B cell (primary cell): ENCODE measurements around the gene FLCN. TPM values are rescaled to one million over a fixed set of nuclear protein-coding genes. Genes with fewer than 3 reads are reported as not detected.

Experiments
- ATAC-seq: fragments of 200-7000 bp; cut with Tn5 transposase; one replicate; pipeline ENCODE4 v1.10.0; 2021; ENCODE audit warnings: low read depth, mild to moderate bottlenecking, moderate number of reproducible peaks, moderate library complexity
- CTCF ChIA-PET: fragments of 350-600 bp; sonication (Branson Sonifier 250); formaldehyde crosslinking; loops from one replicate; lab custom pipeline; 2021; ENCODE audit warnings: antibody characterized with exemption, inconsistent platforms; lab: Charles Lee
- POLR2A ChIA-PET: fragments of 350-600 bp; sonication (Branson Sonifier 250); formaldehyde crosslinking; loops from one replicate; lab custom pipeline; 2021; ENCODE audit warnings: antibody characterized with exemption; lab: Charles Lee
- DNase-seq: peaks from one replicate; pipeline ENCODE4 v3.0.0; 2013
- H2AFZ ChIP-seq: 2 replicates; pipeline ENCODE4 v1.6.1; 2012; ENCODE audit warnings: mild to moderate bottlenecking, low read depth, low read length; ENCODE audit not compliant: insufficient read depth, poor library complexity, severe bottlenecking
- H3K27ac ChIP-seq, 2 donors: 1 replicate in 1 of 2; 2 replicates in 1 of 2; pipeline ENCODE4 v1.5.1; 2012 to 2013; ENCODE audit warnings: low read length in 2 of 2, mild to moderate bottlenecking in 2 of 2, moderate library complexity in 1 of 2
- H3K27me3 ChIP-seq, 4 experiments: fragments of 200-600 bp in 1 of 4; sonication (generic) in 1 of 4; replicated peaks in 1 of 4; 1 replicate in 2 of 4; 2 replicates in 2 of 4; pipeline versions ENCODE4 v1.6.1 to v1.7.0; 2013 to 2016; ENCODE audit warnings: low read length in 3 of 4, mild to moderate bottlenecking in 2 of 4, mixed read lengths in 1 of 4, moderate library complexity in 1 of 4; ENCODE audit not compliant: insufficient read depth in 4 of 4, control insufficient read depth in 3 of 4; ENCODE audit errors: control extremely low read depth in 1 of 4
- H3K36me3 ChIP-seq, 2 experiments: replicated peaks in 1 of 2; 1 replicate in 1 of 2; 2 replicates in 1 of 2; pipeline versions ENCODE4 v1.6.1 to v1.7.1; 2013; ENCODE audit warnings: low read length in 1 of 2; ENCODE audit not compliant: insufficient read depth in 2 of 2, control insufficient read depth in 1 of 2; ENCODE audit errors: control extremely low read depth in 1 of 2, extremely low read depth in 1 of 2
- H3K4me1 ChIP-seq, 2 donors: fragments of 200-600 bp in 1 of 2; sonication (generic) in 1 of 2; 1 replicate in 1 of 2; 2 replicates in 1 of 2; pipeline versions ENCODE4 v1.5.1 to v1.6.1; 2013 to 2017; ENCODE audit warnings: low read length in 2 of 2; ENCODE audit not compliant: control insufficient read depth in 2 of 2, insufficient read depth in 2 of 2
- H3K4me2 ChIP-seq: replicated peaks from 2 replicates; pipeline ENCODE3; 2012; ENCODE audit warnings: mild to moderate bottlenecking, low read depth, low read length; ENCODE audit not compliant: poor library complexity, severe bottlenecking
- H3K4me3 ChIP-seq, 5 experiments: fragments of 200-600 bp in 1 of 5; sonication (generic) in 1 of 5; 1 replicate in 3 of 5; 2 replicates in 2 of 5; pipeline versions ENCODE4 v1.5.1 to v1.7.0; 2011 to 2016; ENCODE audit warnings: low read length in 4 of 5, mild to moderate bottlenecking in 4 of 5, low read depth in 2 of 5, control low read depth in 1 of 5, moderate library complexity in 1 of 5; ENCODE audit not compliant: insufficient read depth in 1 of 5; ENCODE audit errors: control extremely low read depth in 1 of 5, extremely low read depth in 1 of 5
- H3K79me2 ChIP-seq: fragments of 200-600 bp; sonication (generic); one replicate; pipeline ENCODE4 v1.6.0; 2016; ENCODE audit warnings: low read length; ENCODE audit not compliant: control insufficient read depth, insufficient read depth
- H3K9ac ChIP-seq: fragments of 200-600 bp; sonication (generic); 2 replicates; pipeline ENCODE4 v1.6.1; 2017; ENCODE audit warnings: mild to moderate bottlenecking, low read length, moderate library complexity
- H3K9me3 ChIP-seq, 3 donors: one replicate each; pipeline versions ENCODE4 v1.6.1 to v1.7.1; 2013; ENCODE audit warnings: low read length in 2 of 3; ENCODE audit not compliant: control insufficient read depth in 2 of 3, insufficient read depth in 1 of 3; ENCODE audit errors: control extremely low read depth in 1 of 3
- H4K20me1 ChIP-seq: 2 replicates; pipeline ENCODE4 v1.6.0; 2012; ENCODE audit warnings: mild to moderate bottlenecking, low read length; ENCODE audit not compliant: insufficient read depth, control insufficient read depth, poor library complexity, severe bottlenecking
- H3K27ac Mint-ChIP-seq: one replicate; pipeline ENCODE4 v1.8.0; 2021; ENCODE audit warnings: mixed read lengths
- H3K27me3 Mint-ChIP-seq: one replicate; pipeline ENCODE4 v1.8.0; 2021; ENCODE audit warnings: mixed read lengths
- H3K4me1 Mint-ChIP-seq: one replicate; pipeline ENCODE4 v1.8.0; 2021; ENCODE audit warnings: mixed read lengths
- H3K4me3 Mint-ChIP-seq: one replicate; pipeline ENCODE4 v1.8.0; 2021; ENCODE audit warnings: mixed read lengths
- H3K9me3 Mint-ChIP-seq: one replicate; pipeline ENCODE4 v1.8.0; 2022; ENCODE audit warnings: mixed read lengths; ENCODE audit not compliant: insufficient read depth
- EZH2 ChIP-seq: IDR thresholded peaks from 2 replicates; pipeline ENCODE4 v1.6.1; 2012; ENCODE audit warnings: borderline replicate concordance, low read depth, mild to moderate bottlenecking, moderate library complexity, low read length; ENCODE audit not compliant: insufficient read depth, poor library complexity, severe bottlenecking
- WGBS: methylation state at CpG from one replicate; pipeline ENCODE4 v1.1.5; 2013; ENCODE audit warnings: missing lambda C conversion rate; ENCODE audit not compliant: insufficient coverage; 5-methylcytosine and 5-hydroxymethylcytosine counted together
- intact Hi-C: fragments of 100-400 bp; cut with micrococcal nuclease; formaldehyde crosslinking; loops from one replicate; pipeline ENCODE4 v1.10.0; 2022
- polyA plus RNA-seq: library from polyadenylated mRNA; depleted of rRNA; stranded (reverse); fragments of >200 nt; gene quantifications from 2 replicates; pipeline ENCODE4 v1.2.3, GENCODE V29; 2012
- total RNA-seq, 2 donors: library from RNA; stranded (reverse); fragments of 120-200 nt in 1 of 2; gene quantifications; 1 replicate in 1 of 2; 2 replicates in 1 of 2; pipeline versions ENCODE4 v1.2.3 to v1.2.4, GENCODE V29; 2013 to 2022
- TF ChIP-seq, protein P1 (sequence below): fragments of 200-600 bp; IDR thresholded peaks from one replicate; pipeline ENCODE4 v1.8.0; 2022; ENCODE audit warnings: antibody characterized with exemption, mild to moderate bottlenecking

The FLCN gene
- total and polyA plus RNA-seq, 2 donors (not counting 1 experiment from before 2014, with no cell fraction given): 36.6 to 128 TPM

DNA sequence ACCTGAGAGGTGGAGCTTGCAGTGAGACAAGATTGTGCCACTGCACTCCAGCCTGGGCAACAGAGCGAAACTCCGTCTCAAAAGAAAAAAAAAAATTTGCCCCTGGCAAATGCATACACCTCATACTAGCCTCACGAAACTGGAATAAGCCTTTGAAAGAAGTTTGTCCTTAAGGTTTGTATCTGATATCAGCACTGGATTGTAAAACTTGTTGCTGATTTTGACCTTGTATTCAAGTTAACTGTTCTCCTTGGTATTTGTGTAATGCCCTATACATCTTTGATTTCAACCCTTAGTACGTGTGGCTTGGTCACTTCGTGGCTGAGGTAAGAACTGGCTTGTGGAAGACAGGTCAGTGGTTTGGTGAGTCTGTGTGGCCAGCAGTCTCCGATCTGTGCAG is 6.2 kb upstream of the FLCN start:
- no peak overlapping the region for H3K4me3 ChIP-seq
- ATAC-seq: no peak
- Mint-ChIP-seq H3K27ac (no peak overlapping the region), H3K4me1 (peaks cover 6% of the 10 kb centered on the region), H3K27me3 (no peaks in the 10 kb centered on the region), H3K9me3 (no peaks in the 10 kb centered on the region), H3K4me3 (no peak overlapping the region)
- intact Hi-C loops: no loop called here
- H3K4me2 ChIP-seq: no peak overlapping the region
- no peaks in the 10 kb centered on the region for H4K20me1 ChIP-seq
- no peak overlapping the region for H3K9ac ChIP-seq
- 100% methylated on average over 2 of the region's 6 CpGs for WGBS
- POLR2A ChIA-PET: no interaction called here
- H3K36me3 ChIP-seq: peaks cover 6 to 21% of the 10 kb centered on the region in 2 experiments
- no peak for TF ChIP-seq EZH2
- TF ChIP-seq, protein P1, sequence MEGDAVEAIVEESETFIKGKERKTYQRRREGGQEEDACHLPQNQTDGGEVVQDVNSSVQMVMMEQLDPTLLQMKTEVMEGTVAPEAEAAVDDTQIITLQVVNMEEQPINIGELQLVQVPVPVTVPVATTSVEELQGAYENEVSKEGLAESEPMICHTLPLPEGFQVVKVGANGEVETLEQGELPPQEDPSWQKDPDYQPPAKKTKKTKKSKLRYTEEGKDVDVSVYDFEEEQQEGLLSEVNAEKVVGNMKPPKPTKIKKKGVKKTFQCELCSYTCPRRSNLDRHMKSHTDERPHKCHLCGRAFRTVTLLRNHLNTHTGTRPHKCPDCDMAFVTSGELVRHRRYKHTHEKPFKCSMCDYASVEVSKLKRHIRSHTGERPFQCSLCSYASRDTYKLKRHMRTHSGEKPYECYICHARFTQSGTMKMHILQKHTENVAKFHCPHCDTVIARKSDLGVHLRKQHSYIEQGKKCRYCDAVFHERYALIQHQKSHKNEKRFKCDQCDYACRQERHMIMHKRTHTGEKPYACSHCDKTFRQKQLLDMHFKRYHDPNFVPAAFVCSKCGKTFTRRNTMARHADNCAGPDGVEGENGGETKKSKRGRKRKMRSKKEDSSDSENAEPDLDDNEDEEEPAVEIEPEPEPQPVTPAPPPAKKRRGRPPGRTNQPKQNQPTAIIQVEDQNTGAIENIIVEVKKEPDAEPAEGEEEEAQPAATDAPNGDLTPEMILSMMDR: no peak
- no peak overlapping the region for H3K27ac ChIP-seq
- H2AFZ ChIP-seq: no peak overlapping the region
- H3K27me3 ChIP-seq: no peaks in the 10 kb centered on the region
- DNase-seq: no peak
- peaks cover 0 to 4% of the 10 kb centered on the region in 2 donors for H3K4me1 ChIP-seq
- CTCF ChIA-PET: no interaction called here
- no peaks in the 10 kb centered on the region for H3K9me3 ChIP-seq
- H3K79me2 ChIP-seq: peaks cover under 1% of the 10 kb centered on the region

DNA sequence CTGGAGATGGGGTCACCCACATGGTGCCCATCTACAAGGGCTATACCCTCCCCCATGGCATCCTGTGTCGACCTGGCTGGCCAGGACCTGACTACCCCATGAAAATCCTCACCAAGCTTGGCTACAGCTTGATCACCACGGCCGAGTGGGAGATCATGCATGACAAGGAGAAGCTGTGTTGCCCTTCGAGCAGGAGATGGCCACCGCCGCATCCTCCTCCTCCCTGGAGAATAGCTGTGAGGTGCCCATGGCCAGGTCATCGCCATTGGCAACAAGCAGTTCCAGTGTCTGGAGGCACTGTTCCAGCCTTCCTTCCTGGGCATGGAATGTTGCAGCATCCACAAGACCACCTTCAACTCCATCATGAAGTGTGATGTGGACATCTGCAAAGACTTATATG is 5.3 kb upstream of the FLCN start:
- Histone ChIP-seq H3K27me3 (no peaks in the 10 kb centered on the region), H3K36me3 (peaks cover 6 to 13% of the 10 kb centered on the region in 2 experiments), H2AFZ (no peak overlapping the region), H3K9me3 (no peaks in the 10 kb centered on the region), H3K4me2 (no peak overlapping the region), H3K9ac (no peak overlapping the region), H3K79me2 (peaks cover 9% of the 10 kb centered on the region), H4K20me1 (no peaks in the 10 kb centered on the region), H3K4me3 (no peak overlapping the region), H3K4me1 (peaks cover 0 to 8% of the 10 kb centered on the region in 2 donors), H3K27ac (no peak overlapping the region)
- Mint-ChIP-seq H3K27ac (no peak overlapping the region), H3K9me3 (no peaks in the 10 kb centered on the region), H3K27me3 (no peaks in the 10 kb centered on the region), H3K4me1 (peaks cover 8% of the 10 kb centered on the region), H3K4me3 (no peak overlapping the region)
- CTCF ChIA-PET: no interaction called here
- ATAC-seq (no peak), DNase-seq (no peak)
- WGBS: 99% methylated on average over 7 of the region's 7 CpGs
- POLR2A ChIA-PET: no interaction called here
- intact Hi-C loops: no loop called here
- TF ChIP-seq, protein P1: no peak
- no peak for TF ChIP-seq EZH2
